Sigmoid colon (tissue), 3 donors: Measurements from ENCODE around the gene BIRC6.

Experiments used
- CTCF ChIP-seq, 4 experiments: fragments of 450-650 bp in 3 of 4; fragments of 200-600 bp in 1 of 4; IDR thresholded peaks; one replicate each; pipeline ENCODE4 v1.5.1; 2016 to 2019; ENCODE audit warnings: antibody characterized with exemption in 4 of 4, mild to moderate bottlenecking in 3 of 4, moderate library complexity in 2 of 4
- POLR2A ChIP-seq, 2 donors: fragments of 450-650 bp; IDR thresholded peaks; one replicate each; pipeline ENCODE4 v1.6.1; 2016; ENCODE audit warnings: antibody characterized with exemption in 2 of 2, mild to moderate bottlenecking in 2 of 2, moderate library complexity in 2 of 2

- TF ChIP-seq POLR2A (IDR thresholded peaks at IDR 0.05), result no peak
- no peak for TF ChIP-seq CTCF (IDR thresholded peaks at IDR 0.05)
Measured at GRCh38 chr2:32442020-32442467, 85.2 kb downstream of the BIRC6 start.
